Measurements from ENCODE around the gene C3orf22.
"Not testable (repeated sequence)": the region's sequence is repeated elsewhere in the genome, so short reads cannot be mapped to it uniquely, and the experiment has no call there.

Gene C3orf22

GRCh38 chr3:126542340-126543241, 16.1 kb downstream of the C3orf22 start:
- DNase-seq, result no peak

- no peak for DNase-seq
Measured at GRCh38 chr3:126541628-126542339, 16.9 kb downstream of the C3orf22 start.

- DNase-seq, result peak; percentile 75
Measured at GRCh38 chr3:126540951-126541627, 17.6 kb downstream of the C3orf22 start.

- peak; percentile 80 for DNase-seq
Measured at GRCh38 chr3:126540342-126540849, 18.3 kb downstream of the C3orf22 start.

- DNase-seq, result no peak
Measured at GRCh38 chr3:126539558-126540250, 19.0 kb downstream of the C3orf22 start.

- DNase-seq, result no peak
Measured at GRCh38 chr3:126538966-126539365, 19.8 kb downstream of the C3orf22 start.

GRCh38 chr3:126538316-126538715, 20.4 kb downstream of the C3orf22 start:
- DNase-seq, result no peak

GRCh38 chr3:126537730-126538281, 20.9 kb downstream of the C3orf22 start:
- no peak for DNase-seq

- DNase-seq, result no peak
Measured at GRCh38 chr3:126537116-126537729, 21.5 kb downstream of the C3orf22 start.

GRCh38 chr3:126536126-126536525, 22.6 kb downstream of the C3orf22 start:
- no peak for DNase-seq

GRCh38 chr3:126535636-126536035, 23.1 kb downstream of the C3orf22 start:
- DNase-seq, result no peak

- DNase-seq, result not testable (repeated sequence)
Measured at GRCh38 chr3:126534716-126535115, 24.0 kb downstream of the C3orf22 start.

GRCh38 chr3:126533506-126533905, 25.2 kb downstream of the C3orf22 start:
- no peak for DNase-seq

GRCh38 chr3:126531051-126531330, 27.7 kb downstream of the C3orf22 start:
- no peak for DNase-seq

- DNase-seq, result peak; percentile 41
Measured at GRCh38 chr3:126530171-126531050, 28.3 kb downstream of the C3orf22 start.

GRCh38 chr3:126529585-126530170, 29.1 kb downstream of the C3orf22 start:
- DNase-seq, result no peak

GRCh38 chr3:126528800-126529541, 29.8 kb downstream of the C3orf22 start:
- peak; percentile 58 for DNase-seq

- DNase-seq, result no peak
Measured at GRCh38 chr3:126528419-126528799, 30.3 kb downstream of the C3orf22 start.

- no peak for DNase-seq
Measured at GRCh38 chr3:126527455-126528211, 31.1 kb downstream of the C3orf22 start.
